Transverse colon (tissue), 4 donors: ENCODE data around the gene PI3. TPM values are rescaled to one million over a fixed set of nuclear protein-coding genes. Genes with fewer than 3 reads are reported as not detected.

Experiments used
- DNase-seq: peaks from one replicate; pipeline ENCODE4 v3.0.0-alpha.2; 2019
- H3K27ac ChIP-seq, 4 donors: fragments of 200-600 bp; sonication (generic); 2 replicates each; pipeline ENCODE4 v1.5.1; 2016 to 2018; ENCODE audit warnings: inconsistent platforms in 4 of 4
- H3K27me3 ChIP-seq: fragments of 200-600 bp; sonication (generic); 2 replicates; pipeline ENCODE4 v1.5.1; 2017; ENCODE audit warnings: inconsistent platforms
- H3K36me3 ChIP-seq, 4 donors: fragments of 200-600 bp; sonication (generic); 2 replicates each; pipeline ENCODE4 v1.5.1; 2017 to 2019; ENCODE audit warnings: inconsistent platforms in 4 of 4
- H3K4me1 ChIP-seq, 4 donors: fragments of 200-600 bp; sonication (generic); 2 replicates each; pipeline ENCODE4 v1.5.1; 2017 to 2020; ENCODE audit warnings: inconsistent platforms in 4 of 4
- H3K4me3 ChIP-seq, 4 donors: fragments of 200-600 bp; sonication (generic); 1 replicate in 1 of 4; 2 replicates in 3 of 4; pipeline versions ENCODE4 v1.5.1 to v1.6.1; 2017 to 2019; ENCODE audit warnings: inconsistent platforms in 4 of 4
- H3K9me3 ChIP-seq, 2 donors: fragments of 200-600 bp; sonication (generic); 2 replicates each; pipeline ENCODE4 v1.5.1; 2017 to 2019; ENCODE audit warnings: inconsistent platforms in 2 of 2
- EP300 ChIP-seq: sonication (generic); formaldehyde crosslinking; IDR thresholded peaks from one replicate; pipeline ENCODE4 v1.6.1; 2017; ENCODE audit warnings: antibody characterized with exemption, low read depth
- POLR2A ChIP-seq: fragments of 450-650 bp; IDR thresholded peaks from one replicate; pipeline ENCODE4 v1.6.1; 2016; ENCODE audit warnings: antibody characterized with exemption, mild to moderate bottlenecking, moderate library complexity
- POLR2AphosphoS5 ChIP-seq, 3 donors: sonication (generic); formaldehyde crosslinking; IDR thresholded peaks; one replicate each; pipeline ENCODE4 v1.6.1; 2016; ENCODE audit warnings: antibody characterized with exemption in 3 of 3
- WGBS, 2 donors: methylation state at CpG; one replicate each; pipeline ENCODE4 v1.1.5; 2018; ENCODE audit warnings: low coverage in 1 of 2; 5-methylcytosine and 5-hydroxymethylcytosine counted together
- in situ Hi-C, 4 donors: fragments of 200-750 bp; cut with MboI; loops; one replicate each; pipeline versions ENCODE4 v1.15.0 to v1.15.1; 2017; ENCODE audit warnings: low sequenced_read_pairs in 3 of 4, low pct_ligation_motif_present in 1 of 4, low pct_unique_long_range_greater_than_20kb in 1 of 4
- intact Hi-C: fragments of 100-400 bp; cut with DNase I; formaldehyde crosslinking; loops from one replicate; pipeline ENCODE4 v1.15.1; 2023; ENCODE audit warnings: low total_unique reads
- total RNA-seq, 4 donors: library from RNA; depleted of rRNA; stranded (reverse); fragments of >200 nt; gene quantifications; one replicate each; pipeline ENCODE4 v1.1.0, GENCODE V29; 2016
- TF ChIP-seq, protein P1 (sequence below), 5 experiments: fragments of 200-600 bp in 3 of 5; fragments of 450-650 bp in 2 of 5; sonication (generic) in 3 of 5; IDR thresholded peaks; 1 replicate in 2 of 5; 2 replicates in 3 of 5; pipeline ENCODE4 v1.5.1; 2016 to 2017; ENCODE audit warnings: antibody characterized with exemption in 5 of 5, inconsistent platforms in 3 of 5, mild to moderate bottlenecking in 2 of 5, moderate library complexity in 1 of 5

Gene PI3
- total RNA-seq, 4 donors from 2014 or later: 197 to 285 (median 250) TPM; not detected in 1

DNA sequence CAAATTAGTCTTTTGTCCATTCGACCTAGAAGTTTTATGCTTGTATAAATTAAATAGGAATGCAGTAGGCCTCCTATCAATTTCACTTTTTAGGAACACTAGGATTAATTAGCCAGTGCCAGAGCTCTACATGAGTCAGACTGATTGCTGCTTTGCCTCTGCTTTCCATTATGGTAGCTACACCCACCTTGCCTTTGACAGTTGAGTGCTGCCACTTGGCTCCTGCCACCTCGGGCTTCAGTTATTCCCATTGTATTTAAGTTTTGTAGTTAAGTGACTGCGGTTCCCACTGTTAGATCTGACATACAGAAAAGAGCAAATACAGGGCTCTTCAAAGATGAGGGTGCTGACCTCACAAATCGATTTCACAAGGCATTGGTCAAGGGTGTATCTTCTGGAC is 33.9 kb upstream of the PI3 start:
- H3K9me3 ChIP-seq: no peaks in the 10 kb centered on the region
- in situ Hi-C loops (no loop called here), intact Hi-C loops (no loop called here)
- H3K4me1 ChIP-seq: peaks cover 0 to 9% (median 6%) of the 10 kb centered on the region in 4 donors
- WGBS, 2 donors: 30 to 67% methylated on average over 1 to 4 of the region's 4 CpGs
- TF ChIP-seq POLR2AphosphoS5 (IDR thresholded peaks at IDR 0.05): no peak
- TF ChIP-seq, protein P1, sequence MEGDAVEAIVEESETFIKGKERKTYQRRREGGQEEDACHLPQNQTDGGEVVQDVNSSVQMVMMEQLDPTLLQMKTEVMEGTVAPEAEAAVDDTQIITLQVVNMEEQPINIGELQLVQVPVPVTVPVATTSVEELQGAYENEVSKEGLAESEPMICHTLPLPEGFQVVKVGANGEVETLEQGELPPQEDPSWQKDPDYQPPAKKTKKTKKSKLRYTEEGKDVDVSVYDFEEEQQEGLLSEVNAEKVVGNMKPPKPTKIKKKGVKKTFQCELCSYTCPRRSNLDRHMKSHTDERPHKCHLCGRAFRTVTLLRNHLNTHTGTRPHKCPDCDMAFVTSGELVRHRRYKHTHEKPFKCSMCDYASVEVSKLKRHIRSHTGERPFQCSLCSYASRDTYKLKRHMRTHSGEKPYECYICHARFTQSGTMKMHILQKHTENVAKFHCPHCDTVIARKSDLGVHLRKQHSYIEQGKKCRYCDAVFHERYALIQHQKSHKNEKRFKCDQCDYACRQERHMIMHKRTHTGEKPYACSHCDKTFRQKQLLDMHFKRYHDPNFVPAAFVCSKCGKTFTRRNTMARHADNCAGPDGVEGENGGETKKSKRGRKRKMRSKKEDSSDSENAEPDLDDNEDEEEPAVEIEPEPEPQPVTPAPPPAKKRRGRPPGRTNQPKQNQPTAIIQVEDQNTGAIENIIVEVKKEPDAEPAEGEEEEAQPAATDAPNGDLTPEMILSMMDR (IDR thresholded peaks at IDR 0.05): no peak
- TF ChIP-seq EP300: no peak
- TF ChIP-seq POLR2A: no peak
- H3K27ac ChIP-seq: no peak overlapping the region
- DNase-seq: no peak
- peaks cover 12% of the 10 kb centered on the region for H3K27me3 ChIP-seq
- H3K36me3 ChIP-seq: no peaks in the 10 kb centered on the region
- H3K4me3 ChIP-seq: no peak overlapping the region

DNA sequence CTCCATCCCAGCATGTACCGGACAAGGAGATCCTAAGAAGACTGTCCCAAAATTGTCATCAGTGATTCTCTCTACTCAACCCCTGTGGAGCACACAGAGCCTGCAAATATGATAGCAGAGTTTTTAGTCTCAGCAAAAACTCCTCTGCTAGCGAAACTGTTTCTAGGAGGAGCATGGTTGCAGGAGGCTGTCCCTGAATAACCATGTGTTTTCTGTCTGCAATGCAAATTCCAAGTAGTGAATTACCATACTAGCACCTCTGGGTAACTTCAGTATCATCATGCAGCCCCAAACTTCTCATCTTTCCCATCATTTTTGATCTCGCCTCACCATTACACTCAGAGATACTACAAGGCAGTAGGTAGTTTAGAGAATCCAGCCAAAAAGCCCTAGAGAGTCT is 25.6 kb upstream of the PI3 start:
- H3K4me3 ChIP-seq: no peak overlapping the region
- intact Hi-C loops (no loop called here), in situ Hi-C loops (no loop called here)
- no peak overlapping the region for H3K27ac ChIP-seq
- WGBS, 2 donors: 88 to 100% methylated on average over 1 to 3 of the region's 3 CpGs
- DNase-seq: no peak
- no peak for TF ChIP-seq EP300
- TF ChIP-seq, protein P1 (IDR thresholded peaks at IDR 0.05): no peak
- no peak for TF ChIP-seq POLR2A
- TF ChIP-seq POLR2AphosphoS5 (IDR thresholded peaks at IDR 0.05): no peak
- no peaks in the 10 kb centered on the region for H3K9me3 ChIP-seq
- no peaks in the 10 kb centered on the region for H3K36me3 ChIP-seq
- H3K4me1 ChIP-seq: no peaks in the 10 kb centered on the region
- H3K27me3 ChIP-seq: peaks cover 30% of the 10 kb centered on the region

DNA sequence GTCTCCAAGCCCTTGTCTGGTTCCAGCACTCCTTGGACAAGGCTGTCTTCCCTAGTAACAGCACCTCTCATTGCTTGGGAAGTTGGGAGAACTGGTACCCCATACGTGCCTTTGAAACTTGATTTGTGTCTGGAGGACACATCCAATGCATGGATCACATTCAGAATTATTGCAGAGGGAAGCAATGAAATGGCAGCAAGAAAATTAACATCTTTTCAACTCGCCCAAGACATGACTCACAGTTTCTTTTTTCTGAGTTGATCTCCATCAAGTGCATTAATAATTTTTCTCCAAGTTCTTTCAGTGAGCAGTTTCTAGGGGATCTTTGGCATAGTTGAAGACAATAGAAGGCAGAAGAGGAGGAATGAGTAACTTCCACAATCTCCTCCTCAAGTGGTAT is 22.3 kb upstream of the PI3 start:
- no peak for DNase-seq
- Histone ChIP-seq H3K27ac (no peak overlapping the region), H3K27me3 (peaks cover 7% of the 10 kb centered on the region), H3K4me3 (no peak overlapping the region), H3K4me1 (peaks cover 2 to 5% (median 3%) of the 10 kb centered on the region in 4 donors), H3K36me3 (no peaks in the 10 kb centered on the region), H3K9me3 (peaks cover 0 to 9% of the 10 kb centered on the region in 2 donors)
- in situ Hi-C loops: no loop called here
- intact Hi-C loops: no loop called here
- TF ChIP-seq EP300 (no peak), POLR2A (no peak), POLR2AphosphoS5 (IDR thresholded peaks at IDR 0.05) (no peak)
- TF ChIP-seq, protein P1 (IDR thresholded peaks at IDR 0.05): no peak
- 79 to 100% methylated on average over 1 to 2 of the region's 2 CpGs for WGBS, 2 donors

DNA sequence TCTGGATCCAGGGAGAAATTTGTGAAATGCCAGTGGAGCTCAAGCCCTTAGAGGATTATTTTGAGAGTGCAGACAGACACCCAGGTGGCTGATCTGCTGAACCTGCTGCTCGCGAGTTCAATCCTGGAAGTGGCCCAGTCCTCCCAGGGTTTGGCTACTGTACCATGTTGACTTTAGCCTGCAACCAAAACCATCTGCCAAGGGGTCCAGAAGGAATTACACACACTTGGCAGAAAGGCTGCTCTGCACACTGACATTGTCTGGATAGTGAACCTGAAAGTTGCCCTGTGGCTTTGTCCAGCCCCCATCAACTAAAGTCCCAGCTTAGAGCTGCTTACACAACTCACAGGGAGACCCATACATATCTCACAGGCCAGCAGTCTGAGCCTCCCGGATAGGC is 21.6 kb upstream of the PI3 start:
- TF ChIP-seq POLR2A: no peak
- no peak for TF ChIP-seq EP300
- TF ChIP-seq, protein P1 (IDR thresholded peaks at IDR 0.05): no peak
- no peak for TF ChIP-seq POLR2AphosphoS5 (IDR thresholded peaks at IDR 0.05)
- Histone ChIP-seq H3K27ac (no peak overlapping the region), H3K27me3 (peaks cover under 1% of the 10 kb centered on the region), H3K4me3 (no peak overlapping the region), H3K36me3 (no peaks in the 10 kb centered on the region), H3K9me3 (peaks cover 0 to 9% of the 10 kb centered on the region in 2 donors), H3K4me1 (peaks cover 7 to 11% (median 9%) of the 10 kb centered on the region in 4 donors)
- DNase-seq: no peak
- in situ Hi-C loops: no loop called here
- intact Hi-C loops: no loop called here
- WGBS, 2 donors: 85% methylated on average over 2 of the region's 3 CpGs; no CpG with 5 or more reads in 1 of the 2 donors
